NOMO-1 treated with DMSO at 0.1 percent for 48 hours (cell line): Measurements from ENCODE around the gene NR0B2.

ENCODE experiments used
- DNase-seq: peaks from one replicate; lab custom pipeline; 2025; ENCODE audit not compliant: unreplicated experiment; lab: John Stamatoyannopoulos, UW

The NR0B2 gene

GRCh38 chr1:26938004-26938658, 24.4 kb upstream of the NR0B2 start:
- no peak for DNase-seq

DNA sequence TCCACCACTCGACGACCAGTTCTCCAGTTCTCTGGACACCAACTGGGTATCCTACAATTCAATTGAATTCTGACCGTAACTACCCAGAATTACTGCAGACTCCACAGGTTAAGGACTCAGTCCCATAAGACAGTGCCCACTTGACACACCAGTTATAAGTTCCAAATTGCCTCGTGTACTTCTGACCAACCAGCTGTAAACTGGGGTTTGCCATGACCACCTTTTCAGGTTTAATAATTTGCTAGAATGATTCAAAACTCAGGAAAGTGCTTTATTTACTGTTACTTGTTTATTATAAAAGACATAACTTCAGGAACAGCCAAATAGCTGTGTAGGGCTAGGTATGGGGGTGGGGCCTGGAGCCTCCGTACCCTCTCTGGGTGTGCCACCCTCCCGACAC, 23.0 kb upstream of the NR0B2 start:
- DNase-seq, result no peak

GRCh38 chr1:26932531-26932930, 18.8 kb upstream of the NR0B2 start:
- DNase-seq, result peak; percentile 95

DNA sequence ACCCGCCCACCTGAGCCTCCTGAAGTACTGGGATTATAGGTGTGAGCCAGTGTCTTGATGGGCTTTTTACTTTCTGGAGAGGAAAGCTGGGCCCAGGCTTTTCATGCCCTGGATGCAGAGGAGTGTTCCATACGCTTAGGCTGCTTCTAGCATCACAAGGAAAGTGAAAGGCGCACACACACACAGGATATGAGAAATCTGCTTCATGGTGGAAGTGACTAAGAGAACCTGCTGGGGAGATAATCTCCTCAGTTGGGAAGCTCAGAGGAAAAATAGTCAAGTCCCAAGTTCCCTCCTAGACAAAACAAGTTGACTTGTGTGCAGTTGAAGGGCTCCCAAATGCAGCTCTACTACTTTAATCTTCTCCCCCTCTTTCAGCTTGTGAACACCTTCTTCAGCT, 9.9 kb upstream of the NR0B2 start:
- no peak for DNase-seq

DNA sequence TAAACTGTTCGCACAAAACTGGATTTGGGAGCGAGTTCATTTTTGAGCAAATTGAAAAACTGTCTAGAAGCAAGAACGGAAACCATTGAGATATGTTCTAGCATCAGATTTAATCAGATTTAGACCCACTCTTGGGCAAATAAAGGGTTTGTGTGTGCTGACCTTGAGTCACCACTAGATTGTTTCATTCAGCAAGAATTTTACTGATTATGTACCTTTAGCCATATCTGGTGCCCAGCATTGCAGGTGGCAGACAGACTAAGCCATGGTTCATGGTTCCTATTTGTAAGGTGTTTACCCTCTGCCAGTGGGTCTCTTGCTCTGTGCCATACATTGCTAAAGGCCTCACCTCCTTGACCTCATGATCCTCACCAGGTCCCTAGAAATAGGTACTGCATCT, 9.1 kb upstream of the NR0B2 start:
- DNase-seq, result no peak

DNA sequence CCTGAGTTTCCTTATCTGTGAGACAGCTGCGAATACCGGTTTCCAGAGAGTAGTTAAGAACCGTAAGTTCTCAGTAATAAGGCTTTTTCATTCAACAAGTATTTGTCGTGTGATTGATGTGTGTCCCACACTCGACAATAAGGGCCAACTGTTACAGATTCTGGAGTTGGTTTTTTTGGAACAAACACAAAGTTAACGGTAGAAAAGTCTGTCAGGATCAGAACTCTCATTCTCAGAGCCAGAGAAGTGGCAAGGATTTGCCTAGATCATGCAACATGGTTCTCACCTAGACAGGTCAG, 8.6 kb upstream of the NR0B2 start:
- no peak for DNase-seq

- DNase-seq, result peak; percentile 96
Measured at GRCh38 chr1:26921540-26922430, 8.0 kb upstream of the NR0B2 start, which contains the start of gene NUDC. Gene NUDC, plus strand, starts transcription at chr1:26921743. Its CDS starts 106 bp downstream, at chr1:26921849.

DNA sequence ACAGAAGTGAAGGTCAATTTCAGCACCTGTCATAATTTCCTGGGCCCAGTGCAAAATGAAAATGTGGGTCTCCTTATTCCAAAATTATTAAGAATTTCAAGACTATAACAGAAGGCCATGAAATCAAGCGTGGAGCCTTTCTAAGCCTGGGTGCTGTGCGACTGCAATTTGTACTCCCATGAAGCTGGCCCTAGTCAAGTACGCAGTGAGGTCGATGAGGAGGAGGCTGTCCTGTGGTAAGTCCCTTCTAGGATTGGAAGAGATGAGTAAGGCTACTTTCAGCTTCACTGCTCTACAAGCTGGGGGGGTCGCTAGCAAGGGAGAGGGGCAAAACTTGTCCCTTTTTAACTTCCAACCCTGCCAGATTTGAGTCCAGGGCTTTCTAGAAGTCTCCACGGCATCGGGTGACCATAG, 7.4 kb upstream of the NR0B2 start:
- no peak for DNase-seq

DNA sequence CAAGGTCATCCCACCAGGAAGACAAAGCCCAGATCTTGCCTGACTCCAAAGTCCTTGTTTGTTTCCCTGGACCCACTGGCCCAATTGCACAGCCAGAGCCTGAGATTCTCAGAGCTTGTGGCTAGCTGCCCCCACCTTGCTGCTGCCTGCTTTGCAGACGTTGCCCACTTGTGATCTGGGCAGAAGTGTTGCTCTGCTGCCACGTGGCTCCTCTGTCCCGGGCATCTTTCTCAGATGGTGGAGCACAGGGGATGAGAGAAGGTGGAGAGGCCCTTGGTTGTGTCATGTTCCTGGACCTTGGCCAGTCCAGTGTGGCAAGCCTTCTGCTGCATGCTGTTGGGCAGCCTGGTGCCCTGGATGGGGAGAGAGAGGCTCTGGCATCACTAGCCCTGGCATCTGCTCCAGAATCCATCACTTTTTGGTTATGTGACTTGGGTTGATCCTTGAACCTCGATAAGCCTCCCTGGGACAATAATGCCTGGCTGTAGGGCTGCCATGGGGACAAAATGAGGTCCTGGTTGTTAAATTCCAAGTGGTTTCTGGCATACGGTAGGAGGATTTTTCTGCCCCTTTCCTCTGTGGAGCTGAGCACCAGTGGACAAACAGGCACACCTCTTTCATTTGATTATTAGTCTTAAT, 1.5 kb upstream of the NR0B2 start:
- DNase-seq, result no peak

GRCh38 chr1:26913389-26913753, 404 bp downstream of the NR0B2 start:
- no peak for DNase-seq

DNA sequence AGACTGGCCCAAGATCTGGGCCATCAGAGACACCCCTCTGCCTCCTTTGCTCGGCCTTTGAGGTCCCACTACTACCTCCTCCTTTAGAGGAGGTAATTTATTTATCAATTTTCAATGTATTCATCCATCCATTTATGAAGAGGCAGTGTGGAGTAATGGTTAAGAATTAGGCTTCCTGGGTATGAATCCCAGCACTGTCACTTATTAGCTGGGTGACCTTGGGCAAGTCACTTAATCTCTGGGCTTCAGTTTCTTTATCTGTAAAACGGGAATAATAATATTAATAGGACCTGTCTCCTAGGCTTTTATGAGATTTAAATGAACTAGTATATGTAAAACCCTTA, 1.7 kb downstream of the NR0B2 start:
- no peak for DNase-seq

DNA sequence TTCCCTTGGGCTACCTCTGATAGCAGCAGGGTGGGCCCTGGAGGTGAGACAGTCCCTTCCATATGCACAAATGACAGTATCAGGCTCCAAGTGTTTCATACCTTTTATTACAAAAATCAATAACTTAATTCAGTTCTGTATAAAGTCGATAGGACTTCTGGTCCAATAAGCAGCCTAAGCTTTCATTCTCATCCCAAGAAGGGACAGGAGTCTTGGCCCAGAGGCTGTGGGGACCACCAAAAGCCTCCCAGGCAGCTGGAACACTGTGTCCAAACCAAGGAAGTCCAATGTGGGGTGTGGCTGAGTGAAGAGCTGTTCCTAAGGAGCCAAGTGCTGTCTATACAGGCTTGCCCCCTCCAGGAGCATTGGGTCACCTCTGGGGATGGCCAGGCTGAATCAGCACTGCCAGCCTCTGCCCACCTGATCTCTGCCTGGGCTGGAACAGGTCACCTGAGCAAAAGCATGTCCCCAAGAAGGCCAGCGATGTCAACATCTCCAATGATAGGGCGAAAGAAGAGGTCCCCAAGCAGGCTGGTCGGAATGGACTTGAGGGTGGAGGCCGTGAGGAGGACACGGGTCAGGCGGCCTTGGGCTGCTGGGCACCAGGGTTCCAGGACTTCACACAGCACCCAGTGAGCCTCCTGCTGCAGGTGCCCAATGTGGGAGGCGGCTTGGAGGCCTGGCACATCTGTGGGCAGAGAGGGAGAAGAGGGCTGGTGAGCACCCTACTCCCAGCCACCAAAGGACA, 2.2 kb downstream of the NR0B2 start:
- no peak for DNase-seq

GRCh38 chr1:26910343-26911160, 3.2 kb downstream of the NR0B2 start:
- DNase-seq, result no peak

GRCh38 chr1:26909951-26910342, 3.8 kb downstream of the NR0B2 start:
- no peak for DNase-seq

DNA sequence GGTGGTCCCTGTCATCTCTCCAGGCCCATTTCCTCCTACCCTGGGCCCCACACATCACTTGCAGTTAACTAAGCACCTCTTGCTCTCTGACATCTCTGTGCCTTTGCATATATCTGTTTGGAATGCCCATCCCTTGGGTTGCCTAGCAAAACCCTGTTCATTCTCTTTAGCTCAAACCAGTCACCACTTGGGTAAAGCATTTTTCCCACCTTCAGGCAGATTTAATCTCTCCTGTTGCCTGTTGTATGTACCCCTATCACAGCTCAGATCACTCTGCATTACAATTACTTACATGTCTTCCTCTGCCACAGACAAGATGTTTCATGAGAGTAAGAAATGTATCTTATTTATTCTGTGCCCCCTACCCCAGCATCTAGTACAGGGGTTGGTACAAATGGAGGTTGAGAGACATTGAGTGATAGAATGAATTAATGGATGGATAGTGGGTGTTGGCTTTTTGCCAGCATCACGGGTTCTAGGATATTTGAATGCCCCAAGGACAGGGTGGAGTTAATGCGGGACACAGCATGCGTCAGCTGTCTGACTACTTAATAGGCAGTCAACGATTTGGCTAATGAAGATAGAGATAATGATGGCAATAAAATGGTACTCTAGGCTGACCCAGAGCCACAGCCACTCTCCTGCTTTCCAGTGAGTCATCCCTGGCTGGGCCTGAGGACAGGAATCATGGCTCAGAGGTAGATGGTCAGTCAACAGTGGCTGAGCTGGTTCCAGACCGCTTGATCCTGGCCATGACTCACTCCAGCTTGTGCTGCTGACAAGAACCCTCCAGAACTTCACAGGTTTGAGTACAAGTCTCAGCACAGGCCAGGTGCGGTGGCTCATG, 6.5 kb downstream of the NR0B2 start:
- no peak for DNase-seq

GRCh38 chr1:26900815-26901511, 12.8 kb downstream of the NR0B2 start:
- no peak for DNase-seq

DNA sequence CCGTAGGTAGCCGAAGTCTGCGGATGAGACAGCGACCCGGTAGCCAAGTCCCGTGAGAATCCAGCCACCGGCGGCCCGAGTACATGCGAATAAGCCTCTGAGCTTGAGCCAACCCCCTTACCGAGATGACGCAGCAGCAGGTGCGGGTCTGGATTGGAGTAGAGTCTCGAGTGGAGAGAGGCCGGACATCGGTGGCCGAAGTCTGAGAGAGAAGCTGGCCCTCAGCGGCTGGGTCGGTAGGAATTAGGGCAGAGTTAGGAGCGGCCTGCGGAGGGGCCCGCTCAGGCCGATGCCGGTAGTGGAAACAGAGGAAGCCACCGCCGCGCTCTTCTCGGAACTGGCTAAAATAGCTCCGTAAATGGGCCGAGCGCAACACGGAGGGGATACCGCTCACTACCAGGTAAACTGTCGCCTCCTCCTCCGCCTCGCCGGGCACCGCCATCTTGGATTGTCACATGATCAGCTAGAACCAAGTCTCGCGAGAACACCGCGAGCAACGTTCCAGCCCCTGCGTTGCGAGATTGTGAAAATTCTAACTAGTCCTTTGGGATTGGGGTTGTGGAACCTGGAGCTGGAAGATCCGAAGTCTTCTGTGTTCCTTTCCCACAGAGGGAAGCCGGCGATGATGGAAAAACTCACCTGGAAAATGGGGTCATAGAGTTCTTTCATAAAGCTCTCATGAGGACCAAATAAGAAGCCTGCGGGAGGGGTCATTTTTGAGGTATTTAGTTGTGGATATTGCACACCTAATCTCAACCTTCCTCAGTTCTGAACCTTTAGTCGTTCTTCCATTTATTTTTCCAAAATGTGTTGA, 13.6 kb downstream of the NR0B2 start, which contains the start of gene GPATCH3:
Gene GPATCH3 (minus strand): TSS at position 467 of the 814 bp plus-strand sequence. CDS start 25 bp downstream, at position 442.
- DNase-seq, result peak; percentile 80

DNA sequence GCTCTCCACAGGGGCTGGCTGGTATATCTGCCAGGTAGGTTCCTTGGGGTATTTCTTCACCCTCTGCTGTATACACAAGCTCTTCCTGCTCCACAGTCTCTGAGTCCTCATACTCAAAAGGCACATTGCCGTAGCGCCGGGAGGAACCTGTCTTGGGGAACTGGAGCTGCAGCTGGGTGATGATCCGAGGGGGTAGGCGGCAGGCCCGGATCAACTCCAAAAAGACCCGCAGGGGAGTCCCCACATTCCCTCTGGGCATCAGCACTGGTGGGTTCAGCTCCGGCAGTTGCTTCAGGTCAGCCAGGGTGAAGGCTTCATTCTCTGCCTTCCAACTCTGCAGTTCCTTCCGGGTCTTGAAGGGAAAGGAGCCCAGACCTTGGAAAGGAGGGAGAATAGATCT, 16.4 kb downstream of the NR0B2 start:
- no peak for DNase-seq
